Ishikawa (cell line): ENCODE data around the gene LZTS3.

Experiments
- CEBPB ChIP-seq: IDR thresholded peaks from 2 replicates; pipeline ENCODE4 v1.6.1; 2012
- EP300 ChIP-seq: IDR thresholded peaks from 2 replicates; pipeline ENCODE4 v1.6.1; 2012; ENCODE audit warnings: borderline replicate concordance
- RAD21 ChIP-seq: IDR thresholded peaks from 2 replicates; pipeline ENCODE4 v1.6.1; 2012; ENCODE audit warnings: low read depth
- REST ChIP-seq: IDR thresholded peaks from 2 replicates; pipeline ENCODE4 v1.6.1; 2012; ENCODE audit warnings: low read depth, mild to moderate bottlenecking
- TAF1 ChIP-seq: IDR thresholded peaks from 2 replicates; pipeline ENCODE4 v1.6.1; 2012; ENCODE audit warnings: low read depth, mild to moderate bottlenecking
- TCF12 ChIP-seq: IDR thresholded peaks from 2 replicates; pipeline ENCODE4 v1.6.1; 2012; ENCODE audit warnings: low read depth
- TEAD4 ChIP-seq: IDR thresholded peaks from 2 replicates; pipeline ENCODE4 v1.6.1; 2012
- USF1 ChIP-seq: IDR thresholded peaks from 2 replicates; pipeline ENCODE4 v1.6.1; 2012

GRCh38 chr20:3167738-3168078 lies 5.6 kb downstream of the LZTS3 start:
- no peak for TF ChIP-seq TCF12
- no peak for TF ChIP-seq REST
- no peak for TF ChIP-seq TEAD4
- TF ChIP-seq RAD21 = no peak
- no peak for TF ChIP-seq TAF1
- no peak for TF ChIP-seq EP300
- no peak for TF ChIP-seq CEBPB
- no peak for TF ChIP-seq USF1
